Lung (tissue), 12 donors: ENCODE results near the gene PROX1. TPM values are rescaled to one million over a fixed set of nuclear protein-coding genes. Genes with fewer than 3 reads are reported as not detected.

Experiments
- ATAC-seq: fragments of 200-7000 bp; cut with Tn5 transposase; one replicate; pipeline ENCODE4 v1.9.1; 2020; ENCODE audit warnings: moderate number of reproducible peaks; ENCODE audit not compliant: insufficient read depth, low FRiP score
- DNase-seq, 3 donors: peaks; one replicate each; pipeline ENCODE4 v3.0.0-alpha.2; 2013 to 2017
- H3K27ac ChIP-seq, 2 donors: one replicate each; pipeline ENCODE4 v1.5.1; 2013; ENCODE audit warnings: mild to moderate bottlenecking in 2 of 2, moderate library complexity in 2 of 2, control low read depth in 1 of 2, inconsistent platforms in 1 of 2, low read depth in 1 of 2, low read length in 1 of 2
- H3K27me3 ChIP-seq, 3 donors: one replicate each; pipeline ENCODE4 v1.5.1; 2013; ENCODE audit warnings: low read length in 2 of 3; ENCODE audit not compliant: control insufficient read depth in 3 of 3, insufficient read depth in 3 of 3
- H3K36me3 ChIP-seq, 4 donors: one replicate each; pipeline ENCODE4 v1.5.1; 2013; ENCODE audit warnings: low read length in 4 of 4, mild to moderate bottlenecking in 1 of 4, moderate library complexity in 1 of 4; ENCODE audit not compliant: control insufficient read depth in 4 of 4, insufficient read depth in 4 of 4
- H3K4me1 ChIP-seq, 5 donors: one replicate each; pipeline ENCODE4 v1.5.1; 2013; ENCODE audit warnings: low read length in 5 of 5, mild to moderate bottlenecking in 2 of 5, moderate library complexity in 1 of 5; ENCODE audit not compliant: control insufficient read depth in 5 of 5, insufficient read depth in 5 of 5
- H3K4me3 ChIP-seq: one replicate; pipeline ENCODE4 v1.5.1; 2013; ENCODE audit warnings: mild to moderate bottlenecking, control low read depth, moderate library complexity
- H3K9ac ChIP-seq, 2 donors: one replicate each; pipeline ENCODE4 v1.5.1; 2013; ENCODE audit warnings: low read length in 2 of 2, control low read depth in 1 of 2; ENCODE audit not compliant: insufficient read depth in 1 of 2
- H3K9me3 ChIP-seq, 4 donors: one replicate each; pipeline ENCODE4 v1.5.1; 2013; ENCODE audit warnings: low read length in 3 of 4, mild to moderate bottlenecking in 1 of 4, moderate library complexity in 1 of 4; ENCODE audit not compliant: control insufficient read depth in 4 of 4, insufficient read depth in 3 of 4
- CTCF ChIP-seq: IDR thresholded peaks from 2 replicates; pipeline ENCODE4 v1.5.1; 2012; ENCODE audit warnings: mild to moderate bottlenecking; ENCODE audit errors: control extremely low read depth, extremely low read depth
- WGBS, 2 donors: extraction: QIAGEN DNeasy Blood & Tissue Kit; methylation state at CpG; one replicate each; pipeline ENCODE4 v1.1.7; 2013; 5-methylcytosine and 5-hydroxymethylcytosine counted together
- polyA plus RNA-seq, 2 donors: library from polyadenylated mRNA; stranded (reverse); fragments of 200-250 nt; gene quantifications; one replicate each; pipeline ENCODE4 v1.2.1, GENCODE V29; 2013
- total RNA-seq, 2 donors: library from RNA; depleted of rRNA in 1 of 2; stranded (reverse); fragments of >200 nt in 1 of 2; gene quantifications; one replicate each; pipeline ENCODE4 v1.2.1, GENCODE V29; 2014 to 2021
- donor health status: control.
- donor health status: control.
- donor health status: Bipolar disorder and iron deficiency.
- donor health status: healthy.
- donor health status: DM: yes; HTN: yes; CAD: no.

Gene PROX1
- total and polyA plus RNA-seq, 4 donors = 0.33 to 10.1 (median 4.0) TPM

DNA sequence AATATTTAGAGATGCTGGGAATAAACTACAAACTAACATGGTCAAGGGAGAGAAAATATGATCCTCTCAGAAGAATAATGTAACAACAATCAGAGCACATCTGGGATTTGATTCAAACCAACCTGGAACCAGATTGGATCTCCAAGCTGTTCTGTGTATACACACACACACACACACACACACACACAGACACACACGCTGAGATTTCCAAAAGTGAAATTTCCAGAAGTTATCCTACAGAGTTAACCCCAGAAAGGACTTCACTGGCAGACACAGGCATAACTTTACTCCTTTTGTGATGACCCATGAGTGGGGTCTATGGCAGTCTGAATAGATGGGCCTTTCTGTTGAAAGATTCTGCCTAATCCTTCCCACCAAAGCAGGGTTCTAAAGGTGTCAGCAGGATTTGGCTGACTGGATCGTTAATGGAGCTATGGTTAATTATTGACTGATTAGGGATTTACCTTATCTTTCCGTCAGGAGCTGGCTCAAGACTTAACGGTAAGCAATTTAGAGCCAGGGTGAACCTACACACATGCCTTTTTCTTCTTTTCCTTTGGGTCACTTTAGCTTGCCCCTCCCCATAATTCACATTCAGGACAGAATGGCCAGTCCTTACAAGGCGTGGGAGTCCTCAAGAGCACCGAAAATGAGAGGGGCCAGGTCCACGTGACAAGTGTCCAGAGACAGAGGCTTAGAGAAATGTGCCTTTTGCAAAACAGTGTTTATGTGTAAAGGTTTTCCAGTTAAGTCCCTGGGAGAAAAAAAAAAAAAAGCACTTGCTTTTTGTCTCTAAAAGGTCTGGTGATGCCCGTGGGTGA, 10.9 kb upstream of the PROX1 start:
- ATAC-seq (no peak), DNase-seq (no peak)
- Histone ChIP-seq H3K27ac (no peak overlapping the region), H3K9ac (no peak overlapping the region), H3K4me1 (peaks cover 0 to 6% (median 0%) of the 10 kb centered on the region in 5 donors), H3K9me3 (peaks cover 0 to 4% (median 0%) of the 10 kb centered on the region in 4 donors), H3K27me3 (peaks cover 12 to 51% (median 49%) of the 10 kb centered on the region in 3 donors), H3K36me3 (no peaks in the 10 kb centered on the region), H3K4me3 (no peak overlapping the region)
- TF ChIP-seq CTCF = no peak
- 47 to 53% methylated on average over 8 of the region's 8 CpGs for WGBS, 2 donors

DNA sequence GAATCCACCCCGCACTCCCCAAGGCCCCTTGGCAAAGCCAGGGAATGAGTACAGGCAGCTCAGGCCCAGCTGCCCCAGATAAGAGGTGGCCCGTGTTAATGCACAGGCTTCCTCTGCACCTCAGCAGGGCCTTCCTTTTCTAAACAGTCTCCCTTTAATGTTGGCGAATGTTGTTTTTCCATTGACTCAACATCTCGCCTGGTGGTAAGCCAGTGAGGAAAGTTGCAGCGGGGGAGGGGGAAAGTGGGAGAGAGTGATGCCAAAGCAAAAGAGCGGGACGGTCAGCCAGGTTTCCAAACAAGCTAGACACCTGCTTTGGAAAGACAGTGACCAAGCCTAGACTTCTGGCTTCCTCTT, 10.3 kb upstream of the PROX1 start:
- TF ChIP-seq CTCF = no peak
- H3K27ac ChIP-seq = no peak overlapping the region
- H3K9ac ChIP-seq = no peak overlapping the region
- H3K4me1 ChIP-seq = peaks cover 0 to 9% (median 0%) of the 10 kb centered on the region in 5 donors
- WGBS, 2 donors = 32 to 37% methylated on average over 7 of the region's 7 CpGs
- H3K9me3 ChIP-seq = peaks cover 0 to 4% (median 0%) of the 10 kb centered on the region in 4 donors
- H3K27me3 ChIP-seq = peaks cover 12 to 57% (median 55%) of the 10 kb centered on the region in 3 donors
- H3K4me3 ChIP-seq = no peak overlapping the region
- DNase-seq (peak in 2 of 3 donors; percentile 30 to 37), ATAC-seq (no peak)
- H3K36me3 ChIP-seq = no peaks in the 10 kb centered on the region

- Histone ChIP-seq H3K27ac (no peak overlapping the region), H3K9me3 (peaks cover 0 to 4% (median 0%) of the 10 kb centered on the region in 4 donors), H3K27me3 (peaks cover 12 to 57% (median 57%) of the 10 kb centered on the region in 3 donors), H3K36me3 (no peaks in the 10 kb centered on the region), H3K9ac (no peak overlapping the region), H3K4me3 (no peak overlapping the region), H3K4me1 (peaks cover 0 to 13% (median 3%) of the 10 kb centered on the region in 5 donors)
- DNase-seq = no peak
- 28 to 55% methylated on average over 3 of the region's 3 CpGs for WGBS, 2 donors
- TF ChIP-seq CTCF = no peak
- no peak for ATAC-seq
These were observed 9.9 kb upstream of the PROX1 start for GRCh38 chr1:213977909-213978308.
